Skeletal muscle tissue (tissue), 4 donors: Measurements from ENCODE around the gene TREML2. TPM values are rescaled to one million over a fixed set of nuclear protein-coding genes. Genes with fewer than 3 reads are reported as not detected.

Experiments
- H3K27ac ChIP-seq: one replicate; pipeline ENCODE4 v1.7.0; 2013; ENCODE audit warnings: mild to moderate bottlenecking, low read depth, low read length, inconsistent platforms
- H3K27me3 ChIP-seq, 3 donors: one replicate each; pipeline ENCODE4 v1.7.0; 2013; ENCODE audit warnings: low read length in 3 of 3; ENCODE audit not compliant: control insufficient read depth in 3 of 3, insufficient read depth in 3 of 3
- H3K36me3 ChIP-seq, 3 donors: one replicate each; pipeline ENCODE4 v1.7.0; 2013; ENCODE audit warnings: low read length in 3 of 3; ENCODE audit not compliant: control insufficient read depth in 3 of 3, insufficient read depth in 3 of 3
- H3K4me1 ChIP-seq, 3 donors: one replicate each; pipeline ENCODE4 v1.7.0; 2013; ENCODE audit warnings: low read length in 3 of 3, mild to moderate bottlenecking in 3 of 3; ENCODE audit not compliant: control insufficient read depth in 3 of 3, insufficient read depth in 3 of 3
- H3K4me3 ChIP-seq, 3 donors: one replicate each; pipeline ENCODE4 v1.7.0; 2013; ENCODE audit warnings: low read length in 3 of 3
- H3K9ac ChIP-seq, 3 donors: one replicate each; pipeline ENCODE4 v1.7.0; 2013; ENCODE audit warnings: low read length in 3 of 3, mild to moderate bottlenecking in 3 of 3, moderate library complexity in 2 of 3, low read depth in 1 of 3
- H3K9me3 ChIP-seq, 3 donors: one replicate each; pipeline ENCODE4 v1.7.0; 2013; ENCODE audit warnings: low read length in 3 of 3; ENCODE audit not compliant: control insufficient read depth in 3 of 3
- total RNA-seq: library from RNA; depleted of rRNA; stranded (reverse); fragments of >200 nt; gene quantifications from one replicate; pipeline ENCODE4 v1.2.3, GENCODE V29; 2014
- donor health status: Osteomylitis.

The TREML2 gene
- total RNA-seq, 1 donor from 2014 or later: under 0.01 TPM

DNA sequence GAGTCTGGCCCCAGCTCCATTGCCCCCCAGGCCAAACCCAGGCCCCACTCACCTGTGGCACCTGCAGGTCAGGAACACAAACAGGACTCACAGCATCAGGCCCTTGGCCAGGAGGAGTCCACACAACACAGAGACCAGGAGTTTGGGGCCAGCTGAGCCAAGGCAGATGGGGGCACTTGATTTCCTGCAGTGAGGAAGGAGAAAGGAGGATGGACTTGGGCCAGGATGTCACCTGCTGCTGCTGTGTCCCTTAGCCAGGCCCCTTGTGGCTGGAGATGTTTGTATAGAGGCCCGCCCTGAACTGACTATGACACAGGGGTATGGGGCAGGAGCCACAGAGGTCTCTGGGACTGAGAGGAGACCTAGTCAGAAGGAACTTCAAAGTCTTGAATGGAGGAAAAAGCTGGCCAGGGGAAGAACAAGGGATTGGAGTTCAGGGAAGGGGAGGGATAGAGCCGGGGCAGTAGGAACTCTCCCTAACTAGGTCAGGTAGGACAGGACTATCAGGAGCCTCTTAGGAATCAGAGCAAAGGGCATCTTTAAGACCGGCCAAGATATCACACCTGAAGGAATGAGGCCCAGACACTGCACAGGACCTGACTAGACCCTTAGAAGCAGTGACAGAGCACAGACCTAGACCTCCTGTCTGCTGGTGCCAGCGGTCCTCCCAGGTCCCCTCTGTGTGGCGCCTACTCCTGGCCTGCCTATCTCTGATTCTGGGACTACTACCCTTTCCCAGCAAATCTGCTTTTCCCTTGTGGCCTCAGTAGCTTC is 8.8 kb upstream of the TREML2 start:
- peaks cover 0 to 3% (median 0%) of the 10 kb centered on the region in 3 donors for H3K27me3 ChIP-seq
- H3K4me3 ChIP-seq: no peak overlapping the region
- no peaks in the 10 kb centered on the region for H3K4me1 ChIP-seq
- H3K9ac ChIP-seq: no peak overlapping the region
- H3K36me3 ChIP-seq: no peaks in the 10 kb centered on the region
- peaks cover 0 to 3% (median 2%) of the 10 kb centered on the region in 3 donors for H3K9me3 ChIP-seq
- no peak overlapping the region for H3K27ac ChIP-seq

DNA sequence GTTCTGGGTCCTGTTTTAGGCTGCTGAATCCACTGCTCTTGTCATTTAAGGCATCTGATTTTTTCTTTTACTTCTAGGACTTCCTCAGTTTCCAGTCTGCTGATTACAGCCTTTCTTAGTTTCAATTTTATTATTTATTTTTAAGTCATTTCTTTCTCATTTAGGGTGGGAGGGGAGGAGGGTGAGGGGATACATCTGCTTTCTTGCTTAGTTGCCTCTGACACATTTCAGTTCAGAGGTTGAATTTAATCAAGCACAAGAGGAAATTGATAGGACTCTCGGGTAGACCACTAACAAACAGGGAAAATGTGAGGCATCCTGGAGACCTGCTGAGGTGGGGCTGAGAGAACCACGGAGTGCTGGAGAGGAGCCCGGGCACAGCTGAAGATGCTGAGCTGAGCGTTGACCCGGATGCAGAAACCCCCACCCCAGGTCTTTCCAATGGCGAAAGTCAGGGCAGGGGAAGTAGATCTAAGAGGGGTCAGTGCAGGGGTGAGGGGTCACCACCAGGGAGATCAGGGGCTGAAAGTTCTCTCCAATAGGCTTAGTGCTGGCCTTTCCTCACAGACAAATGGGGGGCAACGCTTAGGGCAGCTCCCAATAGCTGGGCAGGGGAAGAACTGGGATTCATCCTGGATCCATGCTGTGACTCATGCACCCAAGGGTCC is 7.6 kb upstream of the TREML2 start:
- Histone ChIP-seq H3K27ac (no peak overlapping the region), H3K4me1 (no peaks in the 10 kb centered on the region), H3K27me3 (peaks cover 0 to 3% (median 0%) of the 10 kb centered on the region in 3 donors), H3K9me3 (peaks cover 0 to 3% (median 0%) of the 10 kb centered on the region in 3 donors), H3K4me3 (no peak overlapping the region), H3K36me3 (no peaks in the 10 kb centered on the region), H3K9ac (no peak overlapping the region)

DNA sequence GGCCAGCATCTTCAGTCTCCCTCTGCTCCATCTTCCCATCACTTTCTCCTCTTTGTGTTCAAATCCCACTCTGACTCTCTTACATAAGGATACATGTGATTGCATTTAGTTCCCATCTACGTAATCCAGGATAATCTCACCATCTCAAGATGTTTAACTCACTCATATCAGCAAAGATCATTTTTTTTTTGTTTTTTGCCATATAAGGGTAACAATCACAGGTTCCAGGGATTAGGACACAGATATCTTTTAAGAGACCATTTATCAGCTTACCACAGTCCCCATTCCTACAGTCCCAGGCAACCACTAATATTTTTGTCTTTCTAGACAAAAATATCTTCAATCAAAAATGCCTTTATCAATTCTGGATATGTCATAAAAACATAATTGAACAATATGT is 3.2 kb upstream of the TREML2 start:
- Histone ChIP-seq H3K9ac (no peak overlapping the region), H3K9me3 (peaks cover 0 to 3% (median 0%) of the 10 kb centered on the region in 3 donors), H3K27ac (no peak overlapping the region), H3K4me3 (no peak overlapping the region), H3K4me1 (peaks cover 0 to 4% (median 0%) of the 10 kb centered on the region in 3 donors), H3K27me3 (peaks cover 0 to 3% (median 0%) of the 10 kb centered on the region in 3 donors), H3K36me3 (no peaks in the 10 kb centered on the region)

DNA sequence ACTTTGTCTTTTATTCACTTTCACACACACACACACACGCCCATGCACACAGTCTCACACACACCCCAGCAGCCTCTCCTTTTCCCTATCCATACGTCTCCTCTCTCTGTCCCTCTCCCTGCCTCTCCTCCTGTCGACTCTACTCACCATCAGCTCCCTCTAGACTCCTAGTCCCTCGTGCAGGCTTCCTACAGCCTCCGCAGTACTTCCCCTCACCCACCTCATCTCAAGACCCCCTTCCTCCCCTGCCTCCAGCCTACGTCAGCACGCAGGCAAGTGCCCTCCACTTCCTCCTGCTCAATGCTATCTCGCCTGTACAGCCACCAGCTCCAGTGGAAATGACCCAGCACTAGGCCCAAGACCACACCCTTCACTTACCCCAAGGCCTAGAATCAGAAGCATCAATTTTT is 820 bp upstream of the TREML2 start:
- Histone ChIP-seq H3K4me1 (peaks cover 0 to 4% (median 0%) of the 10 kb centered on the region in 3 donors), H3K4me3 (no peak overlapping the region), H3K27ac (no peak overlapping the region), H3K9me3 (no peaks in the 10 kb centered on the region), H3K27me3 (peaks cover 0 to 8% (median 6%) of the 10 kb centered on the region in 3 donors), H3K36me3 (no peaks in the 10 kb centered on the region), H3K9ac (no peak overlapping the region)

DNA sequence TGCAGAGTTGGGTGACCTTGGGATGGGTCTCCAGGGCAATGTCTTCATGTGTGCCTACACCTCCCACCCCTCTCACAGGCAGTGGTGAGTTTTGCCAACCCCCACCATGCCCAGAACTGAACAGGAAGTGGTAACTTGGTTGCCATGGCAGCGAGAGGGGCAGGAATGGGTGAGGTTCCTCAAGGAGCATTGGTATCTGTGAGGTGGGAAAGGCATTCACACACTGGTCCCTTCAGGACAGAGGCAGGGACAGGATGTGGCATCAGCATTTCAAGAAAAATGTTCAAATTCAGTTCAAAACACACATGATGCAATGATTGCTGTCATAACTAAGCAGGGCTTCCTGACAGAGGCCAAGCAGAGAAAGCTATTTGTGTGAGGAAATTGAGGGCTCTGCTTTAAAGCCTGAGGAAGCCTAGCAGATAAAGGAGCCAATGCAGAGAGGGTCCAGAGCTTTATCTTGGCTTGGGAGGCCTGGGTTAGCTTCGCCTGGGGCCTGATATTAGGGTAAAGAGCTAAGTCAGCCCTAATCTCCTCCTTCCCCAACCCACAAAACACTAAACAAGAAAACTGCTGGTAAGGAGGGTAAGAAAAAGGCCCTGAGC is 551 bp downstream of the TREML2 start:
- H3K27ac ChIP-seq: no peak overlapping the region

DNA sequence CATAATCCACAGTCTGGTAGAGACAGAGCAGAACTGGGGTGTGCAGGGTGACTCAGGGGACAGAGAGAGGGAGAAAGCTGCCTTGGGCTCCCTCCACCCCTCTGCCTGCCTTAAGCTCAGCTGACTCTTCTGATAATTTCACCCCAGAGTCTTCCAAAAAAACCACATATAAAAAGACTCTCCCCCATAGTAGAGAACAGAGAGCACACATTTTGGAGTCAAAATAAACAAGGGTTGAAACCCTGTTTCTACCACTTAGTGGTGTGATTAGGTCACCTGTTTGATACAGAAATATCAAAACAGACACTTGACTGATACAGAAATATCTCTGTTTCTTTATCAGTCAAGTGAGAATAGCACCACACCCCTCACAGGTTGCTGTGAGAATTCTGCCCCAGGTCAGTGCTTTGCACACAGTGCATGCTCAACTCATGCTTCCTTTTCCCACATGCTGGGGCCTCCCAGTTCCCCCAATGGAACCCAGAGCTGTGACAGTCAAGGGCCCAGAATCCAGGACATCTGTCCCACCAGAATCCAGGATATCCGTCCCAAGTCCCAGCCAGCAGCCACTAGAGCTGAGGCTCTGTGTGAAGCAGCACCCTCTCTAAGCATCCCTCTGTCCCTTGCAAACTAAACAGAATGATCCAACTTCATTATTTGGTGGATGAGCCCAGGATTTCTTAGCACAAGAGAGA is 1.2 kb downstream of the TREML2 start:
- H3K27ac ChIP-seq: no peak overlapping the region
- H3K9me3 ChIP-seq: no peaks in the 10 kb centered on the region
- H3K4me3 ChIP-seq: no peak overlapping the region

More for the DNA sequence above, 551 bp downstream of the TREML2 start:
- peaks cover 0 to 4% (median 0%) of the 10 kb centered on the region in 3 donors for H3K4me1 ChIP-seq
- H3K9ac ChIP-seq: no peak overlapping the region
- H3K27me3 ChIP-seq: peaks cover 0 to 12% (median 7%) of the 10 kb centered on the region in 3 donors
- H3K4me3 ChIP-seq: no peak overlapping the region
- no peaks in the 10 kb centered on the region for H3K36me3 ChIP-seq
- no peaks in the 10 kb centered on the region for H3K9me3 ChIP-seq

DNA sequence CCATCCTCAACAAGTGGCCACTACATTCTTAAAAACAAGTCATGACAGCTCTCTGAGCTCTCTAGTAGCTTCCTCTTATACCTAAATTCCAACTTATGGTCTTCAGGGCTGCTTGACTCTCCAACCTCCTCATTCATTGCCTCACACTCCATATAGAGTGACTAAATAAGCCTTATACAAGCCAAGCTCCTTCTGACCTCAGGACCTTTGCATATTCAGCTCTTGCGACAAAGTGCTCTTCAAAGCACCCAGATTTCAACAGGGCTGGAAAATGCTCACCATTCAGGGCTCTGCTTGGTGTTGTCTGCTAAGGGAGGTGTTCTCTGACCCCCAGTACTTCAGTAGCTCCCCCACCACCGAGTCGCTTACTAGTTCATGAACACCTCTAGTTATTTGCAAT is 3.7 kb downstream of the TREML2 start:
- H3K9ac ChIP-seq: no peak overlapping the region
- H3K4me1 ChIP-seq: peaks cover 0 to 4% (median 0%) of the 10 kb centered on the region in 3 donors
- peaks cover 10 to 32% (median 26%) of the 10 kb centered on the region in 3 donors for H3K27me3 ChIP-seq
- H3K27ac ChIP-seq: no peak overlapping the region
- no peaks in the 10 kb centered on the region for H3K36me3 ChIP-seq
- no peak overlapping the region for H3K4me3 ChIP-seq
- H3K9me3 ChIP-seq: no peaks in the 10 kb centered on the region

More for the DNA sequence above, 1.2 kb downstream of the TREML2 start:
- peaks cover 0 to 18% (median 12%) of the 10 kb centered on the region in 3 donors for H3K27me3 ChIP-seq
- no peak overlapping the region for H3K9ac ChIP-seq
- no peaks in the 10 kb centered on the region for H3K36me3 ChIP-seq
- H3K4me1 ChIP-seq: peaks cover 0 to 4% (median 0%) of the 10 kb centered on the region in 3 donors

DNA sequence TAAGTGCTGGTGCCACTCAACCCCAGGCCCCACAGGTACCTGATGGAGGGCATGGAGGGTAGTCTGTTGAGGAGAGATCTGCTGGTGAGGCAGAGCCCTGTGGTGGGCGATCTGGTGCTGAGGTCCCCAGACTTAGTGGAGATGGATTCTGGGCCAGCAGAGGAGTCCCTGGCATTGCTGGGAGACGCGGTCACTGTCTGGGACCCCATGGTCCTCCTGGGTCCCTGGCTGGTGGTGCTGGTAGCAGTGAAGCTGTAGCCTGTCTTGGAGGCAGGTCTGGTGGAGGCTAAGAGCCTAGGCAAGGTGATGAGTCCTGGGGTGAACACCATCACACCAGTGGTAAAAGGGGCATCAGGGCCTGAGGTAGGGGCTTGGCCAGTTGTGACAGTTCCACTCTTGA is 6.6 kb downstream of the TREML2 start:
- Histone ChIP-seq H3K4me1 (no peaks in the 10 kb centered on the region), H3K36me3 (no peaks in the 10 kb centered on the region), H3K9ac (no peak overlapping the region), H3K27me3 (peaks cover 16 to 47% (median 33%) of the 10 kb centered on the region in 3 donors), H3K4me3 (no peak overlapping the region), H3K9me3 (peaks cover 0 to 3% (median 2%) of the 10 kb centered on the region in 3 donors), H3K27ac (no peak overlapping the region)

DNA sequence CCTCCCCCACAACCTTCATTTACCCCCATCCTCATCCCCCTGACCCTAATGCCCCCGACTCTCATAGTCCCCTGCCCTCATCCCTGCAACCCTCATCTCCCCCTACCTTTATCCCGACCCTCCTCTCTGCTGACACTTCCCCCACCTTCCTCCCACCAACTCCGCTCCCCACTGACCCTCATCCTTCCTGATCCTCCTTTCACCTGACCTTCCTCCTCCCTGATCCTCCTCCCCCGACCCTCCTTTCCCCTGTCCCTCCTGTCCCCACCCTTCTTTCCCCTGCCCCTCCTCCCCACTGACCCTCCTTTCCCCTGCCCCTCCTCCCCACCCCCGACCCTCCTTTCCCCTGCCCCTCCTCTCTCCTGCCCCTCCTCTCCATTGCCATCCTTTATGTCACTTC is 7.1 kb downstream of the TREML2 start:
- Histone ChIP-seq H3K27me3 (peaks cover 16 to 47% (median 33%) of the 10 kb centered on the region in 3 donors), H3K4me1 (no peaks in the 10 kb centered on the region)

More for the DNA sequence above, 7.1 kb downstream of the TREML2 start:
- Histone ChIP-seq H3K9ac (no peak overlapping the region), H3K27ac (no peak overlapping the region), H3K4me3 (no peak overlapping the region), H3K36me3 (no peaks in the 10 kb centered on the region), H3K9me3 (peaks cover 0 to 3% (median 2%) of the 10 kb centered on the region in 3 donors)
